Aorta (tissue), 5 donors: ENCODE results near the gene NRCAM. TPM values are rescaled to one million over a fixed set of nuclear protein-coding genes. Genes with fewer than 3 reads are reported as not detected.

Source experiments
- ATAC-seq: fragments of 200-7000 bp; cut with Tn5 transposase; one replicate; pipeline ENCODE4 v1.9.1; 2022; ENCODE audit warnings: moderate library complexity; ENCODE audit not compliant: low FRiP score
- DNase-seq, 2 donors: peaks; one replicate each; pipeline ENCODE4 v3.0.0-alpha.2; 2020
- H3K27ac ChIP-seq, 2 donors: one replicate each; pipeline ENCODE4 v1.5.1; 2013; ENCODE audit warnings: low read length in 2 of 2, mild to moderate bottlenecking in 2 of 2, moderate library complexity in 2 of 2, control low read depth in 1 of 2, inconsistent platforms in 1 of 2, low read depth in 1 of 2
- H3K27me3 ChIP-seq, 2 donors: one replicate each; pipeline ENCODE4 v1.6.1; 2013; ENCODE audit warnings: control low read depth in 1 of 2, low read length in 1 of 2, mild to moderate bottlenecking in 1 of 2, moderate library complexity in 1 of 2; ENCODE audit not compliant: insufficient read depth in 2 of 2, control insufficient read depth in 1 of 2
- H3K36me3 ChIP-seq, 2 donors: one replicate each; pipeline ENCODE4 v1.6.1; 2013; ENCODE audit warnings: control low read depth in 1 of 2, low read length in 1 of 2, mild to moderate bottlenecking in 1 of 2; ENCODE audit not compliant: insufficient read depth in 2 of 2, control insufficient read depth in 1 of 2
- H3K4me1 ChIP-seq, 2 donors: one replicate each; pipeline ENCODE4 v1.6.1; 2013; ENCODE audit warnings: low read length in 2 of 2, control low read depth in 1 of 2, mild to moderate bottlenecking in 1 of 2, moderate library complexity in 1 of 2; ENCODE audit not compliant: insufficient read depth in 2 of 2, control insufficient read depth in 1 of 2
- H3K4me3 ChIP-seq, 2 donors: one replicate each; pipeline ENCODE4 v1.5.1; 2013; ENCODE audit warnings: low read length in 2 of 2, control low read depth in 1 of 2, mild to moderate bottlenecking in 1 of 2
- H3K9me3 ChIP-seq: one replicate; pipeline ENCODE4 v1.6.1; 2013; ENCODE audit warnings: mild to moderate bottlenecking, low read length; ENCODE audit not compliant: control insufficient read depth
- WGBS, 2 donors: extraction: QIAGEN DNeasy Blood & Tissue Kit; methylation state at CpG; one replicate each; pipeline ENCODE4 v1.1.7; 2013; 5-methylcytosine and 5-hydroxymethylcytosine counted together
- intact Hi-C, 2 donors: fragments of 100-400 bp; cut with DNase I; formaldehyde crosslinking; loops; one replicate each; pipeline versions ENCODE4 v1.14.2 to v1.15.0; 2022
- polyA plus RNA-seq, 2 donors: library from polyadenylated mRNA; stranded (reverse); fragments of 200-250 nt; gene quantifications; one replicate each; pipeline ENCODE4 v1.2.3, GENCODE V29; 2013
- total RNA-seq, 2 donors: library from RNA; stranded (reverse); fragmentation: NEBNext Ultra II Directional; extraction: Animal tissue kit (Norgen Biotek cat#: 25700); gene quantifications; one replicate each; pipeline ENCODE4 v1.2.1, GENCODE V29; 2021
- donor health status: healthy with polysubstance abuse.
- donor health status: Bipolar disorder and iron deficiency.
- donor health status: DM: no; HTN: no; CAD: no.
- donor health status: DM: no; HTN: no; CAD: no.
- donor health status: DM: yes; HTN: yes; CAD: no.

The NRCAM gene
- total and polyA plus RNA-seq, 4 donors = under 0.01 to 1.8 (median 0.76) TPM

DNA sequence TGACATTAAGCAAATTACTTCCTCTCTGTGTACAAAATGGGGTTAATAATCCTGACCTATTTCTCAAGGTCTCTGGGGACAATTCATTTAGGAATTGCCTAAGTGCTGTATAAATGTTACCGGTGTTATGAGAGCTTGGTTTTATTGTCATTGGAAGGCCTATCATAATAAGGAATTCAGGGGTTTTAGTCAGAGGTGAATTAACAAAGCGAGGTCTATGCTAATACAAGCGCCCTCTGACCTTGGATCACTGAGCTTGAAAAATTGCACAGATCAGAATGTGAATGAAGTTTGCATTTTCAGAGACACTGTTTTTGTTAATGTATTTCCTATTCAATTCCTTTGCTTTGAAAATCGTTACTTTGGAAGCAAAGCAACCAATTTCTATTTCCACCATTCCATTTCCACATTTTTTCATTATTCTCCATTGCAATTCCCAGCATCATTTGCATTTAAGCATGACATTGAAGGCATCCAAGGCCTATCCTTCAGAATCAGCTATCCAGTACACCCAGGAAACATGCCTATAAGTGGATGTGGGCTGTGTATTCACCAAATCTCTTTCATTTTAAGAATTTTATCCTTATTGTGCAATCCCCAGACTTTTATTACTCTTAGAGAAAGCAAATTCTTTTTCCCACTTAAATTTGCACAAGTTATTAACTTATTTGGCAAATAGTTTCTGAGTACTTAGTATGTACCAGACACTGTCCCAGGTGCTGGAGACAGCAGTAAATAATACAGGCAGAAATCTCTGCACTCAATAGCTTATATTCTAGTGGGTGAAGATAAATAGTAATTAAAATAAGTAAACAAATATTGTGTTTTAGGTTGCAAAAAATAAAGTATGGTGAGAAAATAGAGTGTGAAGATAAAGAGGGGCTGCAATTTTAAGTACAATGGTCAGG is 133.1 kb downstream of the NRCAM start:
- intact Hi-C loops = no loop called here
- DNase-seq (no peak), ATAC-seq (no peak)
- Histone ChIP-seq H3K4me1 (no peaks in the 10 kb centered on the region), H3K36me3 (no peaks in the 10 kb centered on the region), H3K9me3 (no peaks in the 10 kb centered on the region), H3K27ac (no peak overlapping the region), H3K4me3 (no peak overlapping the region), H3K27me3 (no peaks in the 10 kb centered on the region)
- WGBS, 2 donors = 61 to 68% methylated on average over 4 of the region's 4 CpGs

DNA sequence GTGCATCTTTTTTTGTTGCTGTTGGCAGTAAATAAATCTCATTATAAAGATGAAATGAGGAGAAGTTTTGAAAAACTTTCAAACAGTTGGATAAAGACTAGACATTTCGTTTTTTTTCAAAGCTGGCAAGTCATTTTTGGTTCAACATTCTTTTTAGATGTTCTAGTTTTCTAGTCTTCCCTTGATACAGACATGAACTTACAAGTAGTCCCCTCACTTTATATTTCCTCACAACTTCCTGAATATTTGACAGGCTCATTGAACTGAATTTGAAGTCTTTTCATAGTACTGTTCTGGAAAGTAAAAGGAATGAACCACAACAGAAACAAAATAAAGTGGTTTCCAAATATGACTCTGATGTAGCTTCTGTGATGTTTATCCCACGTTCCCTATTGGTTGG is 134.2 kb downstream of the NRCAM start:
- Histone ChIP-seq H3K4me3 (no peak overlapping the region), H3K27ac (no peak overlapping the region), H3K36me3 (no peaks in the 10 kb centered on the region), H3K4me1 (no peaks in the 10 kb centered on the region), H3K9me3 (no peaks in the 10 kb centered on the region), H3K27me3 (no peaks in the 10 kb centered on the region)
- ATAC-seq (no peak), DNase-seq (no peak)
- WGBS, 2 donors = 56 to 59% methylated on average over 2 of the region's 2 CpGs
- intact Hi-C loops = no loop called here

DNA sequence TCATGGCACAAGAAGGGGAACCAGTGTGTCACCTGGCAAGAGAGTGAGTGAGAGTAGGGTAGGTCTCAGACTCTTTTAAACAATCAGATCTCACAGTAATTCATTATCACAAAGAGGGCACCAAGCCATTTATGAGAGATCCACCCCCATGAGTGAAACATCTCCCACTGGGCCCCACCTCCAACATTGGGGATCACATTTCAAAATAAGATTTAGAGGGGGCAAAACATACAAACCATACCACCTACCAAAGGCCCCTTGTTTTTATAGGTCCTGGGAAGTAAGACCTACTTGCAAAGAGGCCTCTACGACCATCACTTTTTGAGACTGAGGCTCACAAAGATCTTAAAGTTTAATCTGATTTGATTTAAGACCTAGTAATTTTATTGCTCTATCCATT is 134.9 kb downstream of the NRCAM start:
- no peak overlapping the region for H3K27ac ChIP-seq
- WGBS, 2 donors = 74 to 81% methylated on average over 1 of the region's 1 CpG
- no peaks in the 10 kb centered on the region for H3K27me3 ChIP-seq
- no peaks in the 10 kb centered on the region for H3K4me1 ChIP-seq
- H3K4me3 ChIP-seq = no peak overlapping the region
- ATAC-seq = no peak
- no peaks in the 10 kb centered on the region for H3K36me3 ChIP-seq
- no peaks in the 10 kb centered on the region for H3K9me3 ChIP-seq
- intact Hi-C loops = no loop called here
- DNase-seq = no peak

DNA sequence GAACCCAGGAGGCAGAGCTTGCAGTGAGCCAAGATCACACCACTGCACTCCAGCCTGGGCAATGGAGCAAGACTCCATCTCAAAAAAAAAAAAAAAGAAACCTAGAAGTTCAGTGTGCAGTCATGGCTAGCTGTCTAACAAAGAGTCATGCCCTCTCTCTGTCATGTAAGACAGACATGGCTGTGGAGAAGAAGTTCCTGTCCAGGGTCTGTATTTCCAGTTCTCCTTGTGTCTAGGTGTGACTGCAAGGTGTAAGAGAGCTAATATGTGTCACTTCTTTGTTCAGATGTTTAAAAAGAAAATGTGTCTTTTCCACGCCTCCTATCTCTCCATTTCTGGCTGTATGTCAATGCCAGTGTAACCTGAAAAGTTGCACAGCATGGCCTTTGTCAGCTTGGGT is 139.5 kb downstream of the NRCAM start:
- H3K9me3 ChIP-seq = no peaks in the 10 kb centered on the region
- no peaks in the 10 kb centered on the region for H3K36me3 ChIP-seq
- no peak for ATAC-seq
- H3K4me1 ChIP-seq = no peaks in the 10 kb centered on the region
- intact Hi-C loops = no loop called here
- H3K4me3 ChIP-seq = no peak overlapping the region
- H3K27ac ChIP-seq = no peak overlapping the region
- H3K27me3 ChIP-seq = no peaks in the 10 kb centered on the region
- no peak for DNase-seq
- WGBS, 2 donors = 85 to 88% methylated on average over 1 of the region's 1 CpG

DNA sequence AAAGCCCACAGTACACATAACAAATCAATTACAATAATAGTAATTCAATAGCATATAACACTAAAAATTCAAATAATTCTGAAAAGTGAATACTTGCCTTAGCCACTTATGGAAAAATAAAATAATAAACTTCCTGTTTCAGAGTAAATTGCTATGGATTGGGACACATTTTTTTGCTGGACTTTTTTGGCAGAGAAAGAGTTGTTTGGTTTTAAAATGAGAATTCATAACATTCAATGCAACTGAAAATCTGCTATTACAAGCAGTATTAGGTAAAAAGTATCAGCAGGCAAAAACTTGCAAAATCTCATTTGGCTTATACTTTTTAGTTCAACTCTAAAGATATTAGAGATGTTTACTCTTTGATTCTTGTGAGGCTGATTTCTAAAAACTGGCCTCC is 141.7 kb downstream of the NRCAM start:
- intact Hi-C loops = no loop called here
- no peak for ATAC-seq

DNA sequence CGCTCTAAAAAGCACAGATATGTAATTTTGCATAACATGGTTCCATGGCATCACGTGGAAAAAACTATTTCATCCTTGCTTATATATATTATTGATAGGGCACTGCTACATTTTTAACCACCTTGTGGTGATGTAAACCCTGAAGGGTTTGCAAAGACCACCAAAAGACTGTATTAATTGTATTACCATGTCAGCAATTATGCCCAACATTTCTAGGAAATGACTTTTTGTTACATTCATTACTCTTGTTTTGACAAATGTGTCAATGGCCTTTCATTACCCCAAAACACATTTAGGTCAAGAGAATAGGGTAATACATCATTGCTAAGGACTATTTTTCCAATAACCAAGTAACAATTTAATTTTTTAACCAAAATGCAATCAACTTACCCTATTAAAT is 142.2 kb downstream of the NRCAM start:
- no peak for ATAC-seq
- intact Hi-C loops = no loop called here
- H3K27me3 ChIP-seq = no peaks in the 10 kb centered on the region
- H3K36me3 ChIP-seq = no peaks in the 10 kb centered on the region
- H3K9me3 ChIP-seq = no peaks in the 10 kb centered on the region
- H3K4me3 ChIP-seq = no peak overlapping the region
- 74 to 84% methylated on average over 2 of the region's 2 CpGs for WGBS, 2 donors
- no peaks in the 10 kb centered on the region for H3K4me1 ChIP-seq
- no peak overlapping the region for H3K27ac ChIP-seq
- DNase-seq = no peak

More for the DNA sequence above, 141.7 kb downstream of the NRCAM start:
- H3K27ac ChIP-seq = no peak overlapping the region
- no peaks in the 10 kb centered on the region for H3K27me3 ChIP-seq
- no peaks in the 10 kb centered on the region for H3K4me1 ChIP-seq
- no peak for DNase-seq
- H3K4me3 ChIP-seq = no peak overlapping the region
- H3K36me3 ChIP-seq = no peaks in the 10 kb centered on the region
- H3K9me3 ChIP-seq = no peaks in the 10 kb centered on the region

DNA sequence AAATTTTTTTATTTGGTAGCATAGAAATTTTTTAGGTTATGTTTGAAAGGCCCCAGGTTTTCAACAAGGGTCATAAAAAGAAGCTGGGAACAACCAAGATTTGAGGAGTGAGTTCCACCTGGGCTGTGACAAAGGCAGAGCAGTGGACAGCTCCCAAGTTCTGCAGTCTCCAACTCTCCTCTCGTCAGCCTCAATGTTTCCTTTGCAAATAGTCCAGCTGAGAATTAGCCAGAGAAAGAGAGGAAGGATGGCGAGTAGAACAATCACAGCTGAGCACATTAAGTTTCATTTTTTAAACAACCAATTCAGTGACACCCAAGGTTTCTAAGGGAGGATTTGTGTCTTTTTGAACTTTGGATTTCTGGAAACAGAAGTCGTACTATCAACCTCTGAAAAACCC is 143.2 kb downstream of the NRCAM start:
- H3K9me3 ChIP-seq = no peaks in the 10 kb centered on the region
- DNase-seq (no peak), ATAC-seq (no peak)
- intact Hi-C loops = no loop called here
- H3K4me1 ChIP-seq = no peaks in the 10 kb centered on the region
- no peak overlapping the region for H3K27ac ChIP-seq
- H3K27me3 ChIP-seq = no peaks in the 10 kb centered on the region
- H3K36me3 ChIP-seq = no peaks in the 10 kb centered on the region
- 25 to 27% methylated on average over 3 of the region's 3 CpGs for WGBS, 2 donors
- no peak overlapping the region for H3K4me3 ChIP-seq

DNA sequence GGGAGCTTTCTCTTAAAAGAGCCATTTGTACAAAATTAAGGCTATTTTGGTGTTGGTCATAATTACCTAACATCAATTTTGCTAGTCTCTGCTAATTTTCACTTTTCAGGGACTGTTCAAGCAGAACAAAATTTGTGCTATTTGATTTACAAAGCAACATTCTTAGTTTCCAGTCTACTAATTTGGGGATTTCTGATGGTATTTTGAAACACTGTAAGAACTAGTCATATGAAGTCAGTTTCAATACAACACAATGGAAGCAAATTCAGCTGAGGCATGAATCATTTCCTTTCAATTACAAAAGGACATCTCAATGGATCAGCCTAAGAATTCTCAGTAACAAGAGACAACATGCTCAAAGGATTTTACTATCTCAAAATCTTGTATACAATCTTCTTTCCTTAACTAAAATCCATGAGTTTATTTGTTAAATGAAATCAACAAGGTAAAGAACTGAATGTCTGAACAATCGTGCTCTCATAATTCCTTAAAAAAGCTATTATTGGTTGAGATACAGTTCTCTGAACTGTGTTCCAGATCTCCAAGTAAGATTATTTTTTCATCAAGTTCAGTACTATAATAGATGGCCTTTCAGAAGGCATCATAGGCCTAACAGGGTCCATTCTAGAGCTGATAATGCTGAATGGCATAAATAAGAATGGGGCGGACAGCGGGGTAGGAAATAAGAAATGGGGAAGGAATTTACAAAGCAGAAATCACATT is 144.6 kb downstream of the NRCAM start:
- no peaks in the 10 kb centered on the region for H3K4me1 ChIP-seq
- H3K27me3 ChIP-seq = no peaks in the 10 kb centered on the region
- no peaks in the 10 kb centered on the region for H3K9me3 ChIP-seq
- DNase-seq (no peak), ATAC-seq (no peak)
- intact Hi-C loops = no loop called here
- no peak overlapping the region for H3K4me3 ChIP-seq
- no peaks in the 10 kb centered on the region for H3K36me3 ChIP-seq
- H3K27ac ChIP-seq = no peak overlapping the region
- WGBS, 2 donors = 94 to 96% methylated on average over 3 of the region's 3 CpGs

DNA sequence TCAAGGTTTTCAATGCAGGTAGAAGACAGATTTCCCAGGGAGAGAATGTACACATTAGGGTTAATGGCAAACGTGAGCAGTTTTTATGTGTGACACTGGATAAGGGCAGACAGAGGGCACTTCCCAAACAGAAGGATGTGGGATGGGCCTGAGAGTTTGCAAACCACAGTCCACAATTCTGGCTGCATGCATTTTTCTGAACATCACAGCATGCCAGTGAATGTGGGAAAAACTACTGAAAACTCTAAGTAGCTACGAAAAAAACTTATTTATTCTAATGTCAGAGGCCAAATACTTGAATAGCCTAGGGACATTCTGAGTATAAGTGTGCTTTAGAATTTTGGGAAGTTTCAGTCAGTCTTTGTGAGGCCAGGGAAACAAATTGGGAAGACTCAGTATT is 145.9 kb downstream of the NRCAM start:
- no peaks in the 10 kb centered on the region for H3K4me1 ChIP-seq
- ATAC-seq = no peak
- intact Hi-C loops = no loop called here
- no peak for DNase-seq
- H3K9me3 ChIP-seq = no peaks in the 10 kb centered on the region
- H3K27me3 ChIP-seq = no peaks in the 10 kb centered on the region
- no peak overlapping the region for H3K27ac ChIP-seq
- WGBS, 2 donors = 36 to 49% methylated on average over 2 of the region's 2 CpGs
- no peaks in the 10 kb centered on the region for H3K36me3 ChIP-seq
- no peak overlapping the region for H3K4me3 ChIP-seq
